IMR-90 (cell line): ENCODE measurements around the gene ADAM17. TPM values are rescaled to one million over a fixed set of nuclear protein-coding genes. Genes with fewer than 3 reads are reported as not detected.
A peak's percentile ranks its signal among the peaks of the same experiment; 100 is the strongest.

ENCODE experiments used
- ATAC-seq: fragments of 200-7000 bp; cut with Tn5 transposase; 2 replicates; pipeline ENCODE4 v1.9.1; 2020; ENCODE audit warnings: low read depth, mild to moderate bottlenecking, moderate library complexity
- BruUV-seq: library from RNA; stranded (reverse); fragments of 400-500 nt; replicated peaks from 2 replicates; lab custom pipeline; 2021; lab: Mats Ljungman, UMichigan
- CTCF ChIA-PET: fragments of 300-600 bp; formaldehyde crosslinking; extraction: SDS; loops from one replicate; lab custom pipeline; 2021; ENCODE audit warnings: antibody characterized with exemption; lab: Yijun Ruan, JAX
- POLR2A ChIA-PET: fragments of 300-600 bp; sonication (Branson Sonifier 250); formaldehyde crosslinking; loops from one replicate; lab custom pipeline; 2022; ENCODE audit warnings: antibody characterized with exemption; ENCODE audit not compliant: unreplicated experiment; lab: Charles Lee
- DNase-seq: peaks from one replicate; pipeline ENCODE4 v3.0.0; 2013
- H2AFZ ChIP-seq: replicated peaks from 2 replicates; pipeline ENCODE3; 2013; ENCODE audit warnings: low read length, mild to moderate bottlenecking; ENCODE audit not compliant: poor library complexity
- H2AK5ac ChIP-seq: 2 replicates; pipeline ENCODE4 v1.6.1; 2013; ENCODE audit warnings: low read depth, low read length, inconsistent platforms
- H2AK9ac ChIP-seq: replicated peaks from 2 replicates; pipeline ENCODE3; 2013; ENCODE audit warnings: mild to moderate bottlenecking, low read depth, low read length, moderate library complexity; ENCODE audit not compliant: poor library complexity
- H2BK120ac ChIP-seq: 2 replicates; pipeline ENCODE4 v1.6.1; 2013; ENCODE audit warnings: low read depth, low read length, inconsistent platforms
- H2BK15ac ChIP-seq: 3 replicates; pipeline ENCODE4 v1.6.1; 2013; ENCODE audit warnings: low read depth, low read length, inconsistent platforms
- H2BK20ac ChIP-seq: 2 replicates; pipeline ENCODE4 v1.6.1; 2013; ENCODE audit warnings: low read depth, mild to moderate bottlenecking, inconsistent platforms, low read length, moderate library complexity
- H2BK5ac ChIP-seq: 2 replicates; pipeline ENCODE4 v1.6.1; 2013; ENCODE audit warnings: mild to moderate bottlenecking, low read depth, low read length, inconsistent platforms; ENCODE audit not compliant: poor library complexity, severe bottlenecking
- H3K14ac ChIP-seq: replicated peaks from 2 replicates; pipeline ENCODE4 v1.6.1; 2013; ENCODE audit warnings: low read depth, low read length, inconsistent platforms
- H3K18ac ChIP-seq: 2 replicates; pipeline ENCODE4 v1.6.1; 2013; ENCODE audit warnings: low read depth, low read length, control low read depth
- H3K23ac ChIP-seq: 2 replicates; pipeline ENCODE4 v1.6.1; 2013; ENCODE audit warnings: low read depth, low read length, inconsistent platforms
- H3K27ac ChIP-seq: 2 replicates; pipeline ENCODE4 v1.5.1; 2013; ENCODE audit warnings: mild to moderate bottlenecking, control low read depth, low read length; ENCODE audit not compliant: insufficient read depth
- H3K27me3 ChIP-seq: 2 replicates; pipeline ENCODE4 v1.6.1; 2013; ENCODE audit warnings: low read length; ENCODE audit not compliant: control insufficient read depth, insufficient read depth
- H3K36me3 ChIP-seq: 2 replicates; pipeline ENCODE4 v1.6.1; 2013; ENCODE audit warnings: low read length, mixed read lengths; ENCODE audit not compliant: control insufficient read depth, insufficient read depth
- H3K4ac ChIP-seq: 2 replicates; pipeline ENCODE4 v1.6.1; 2013; ENCODE audit warnings: low read depth, low read length, inconsistent platforms
- H3K4me1 ChIP-seq: 2 replicates; pipeline ENCODE4 v1.6.1; 2013; ENCODE audit warnings: low read length, mixed read lengths; ENCODE audit not compliant: control insufficient read depth, insufficient read depth
- H3K4me2 ChIP-seq: 2 replicates; pipeline ENCODE4 v1.6.1; 2013; ENCODE audit warnings: low read depth, mild to moderate bottlenecking, control low read depth, low read length, moderate library complexity
- H3K4me3 ChIP-seq: 2 replicates; pipeline ENCODE4 v1.5.1; 2013; ENCODE audit warnings: low read depth, mild to moderate bottlenecking, control low read depth, low read length, moderate library complexity; ENCODE audit not compliant: insufficient read depth
- H3K56ac ChIP-seq: 2 replicates; pipeline ENCODE4 v1.6.1; 2013; ENCODE audit warnings: low read length, inconsistent platforms; ENCODE audit not compliant: insufficient read depth; ENCODE audit errors: extremely low read depth
- H3K79me1 ChIP-seq, 2 experiments: 2 replicates each; pipeline ENCODE4 v1.6.1; 2013; ENCODE audit warnings: low read length in 2 of 2, inconsistent platforms in 1 of 2, low read depth in 1 of 2
- H3K9ac ChIP-seq: 2 replicates; pipeline ENCODE4 v1.6.1; 2013; ENCODE audit warnings: low read depth, low read length, control low read depth
- H3K9me1 ChIP-seq: 2 replicates; pipeline ENCODE4 v1.6.1; 2013; ENCODE audit warnings: low read length, inconsistent platforms; ENCODE audit not compliant: insufficient read depth
- H3K9me3 ChIP-seq: 2 replicates; pipeline ENCODE4 v1.6.1; 2013; ENCODE audit warnings: low read length; ENCODE audit not compliant: control insufficient read depth, insufficient read depth
- H4K20me1 ChIP-seq: 2 replicates; pipeline ENCODE4 v1.6.1; 2013; ENCODE audit warnings: low read length, inconsistent platforms; ENCODE audit not compliant: insufficient read depth
- H4K5ac ChIP-seq: 2 replicates; pipeline ENCODE4 v1.6.1; 2013; ENCODE audit warnings: mild to moderate bottlenecking, low read depth, low read length, control low read depth
- H4K8ac ChIP-seq, 2 experiments: 2 replicates each; pipeline ENCODE4 v1.6.1; 2013; ENCODE audit warnings: low read depth in 2 of 2, low read length in 2 of 2, control low read depth in 1 of 2, inconsistent platforms in 1 of 2
- H4K91ac ChIP-seq: 2 replicates; pipeline ENCODE4 v1.6.1; 2013; ENCODE audit warnings: low read depth, low read length, inconsistent platforms; ENCODE audit not compliant: insufficient read depth
- CEBPB ChIP-seq: IDR thresholded peaks from 2 replicates; pipeline ENCODE4 v1.6.1; 2012; ENCODE audit warnings: low read depth, low read length, improper control_type of control experiment
- WGBS, 2 experiments: methylation state at CpG; one replicate each; pipeline versions ENCODE4 v1.1.5 to v1.1.7; 2013; ENCODE audit warnings: missing lambda C conversion rate in 2 of 2; ENCODE audit not compliant: insufficient read length in 1 of 2; ENCODE audit errors: extremely low coverage in 2 of 2; 5-methylcytosine and 5-hydroxymethylcytosine counted together
- dilution Hi-C: fragments of 300-500 bp; cut with HindIII; formaldehyde crosslinking; loops from one replicate; pipeline ENCODE4 v1.14.3; 2018; ENCODE audit warnings: low sequenced_read_pairs; ENCODE audit not compliant: unreplicated experiment
- in situ Hi-C: fragments of 300-500 bp; cut with MboI; formaldehyde crosslinking; loops from 3 replicates; pipeline ENCODE4 v1.14.3; 2019; ENCODE audit warnings: low sequenced_read_pairs, inconsistent platforms, mixed read lengths
- intact Hi-C: fragments of 100-400 bp; cut with micrococcal nuclease; formaldehyde crosslinking; loops from 2 replicates; pipeline ENCODE4 v1.10.0; 2022
- polyA plus RNA-seq, 3 experiments: library from polyadenylated mRNA; depleted of rRNA; stranded (reverse); fragments of >200 nt; gene quantifications; 2 replicates each; pipeline ENCODE4 v1.2.3, GENCODE V29; 2012; ENCODE audit warnings: low replicate concordance in 1 of 3
- total RNA-seq: library from RNA; depleted of rRNA; stranded (reverse); fragments of >200 nt; gene quantifications from 2 replicates; pipeline ENCODE4 v1.2.3, GENCODE V29; 2012

Gene ADAM17
- total and polyA plus RNA-seq, 2 of the 4 experiments (the other 2 are of a cell fraction): 9.6 to 34.4 TPM

- Histone ChIP-seq H3K4me3 (no peak overlapping the region), H3K4me2 (no peak overlapping the region), H3K79me1 (peaks cover 17 to 19% of the 10 kb centered on the region in 2 experiments; a peak in 3 of 4 replicates), H3K9me3 (no peaks in the 10 kb centered on the region), H2BK120ac (no peak overlapping the region), H2AK9ac (no peak overlapping the region), H3K4ac (no peak overlapping the region), H3K23ac (no peak overlapping the region), H2BK5ac (no peak overlapping the region), H3K4me1 (peaks cover 2% of the 10 kb centered on the region; the same call in 1 of the 2 replicates), H3K9me1 (peaks cover 7% of the 10 kb centered on the region), H2BK20ac (no peak overlapping the region), H3K56ac (no peak overlapping the region), H3K14ac (no peak overlapping the region), H4K8ac (no peak overlapping the region), H4K5ac (no peak overlapping the region), H3K18ac (no peak overlapping the region), H3K36me3 (peaks cover 33% of the 10 kb centered on the region), H2AK5ac (no peak overlapping the region), H2AFZ (no peak overlapping the region), H4K91ac (no peak overlapping the region), H3K27me3 (no peaks in the 10 kb centered on the region), H3K27ac (no peak overlapping the region), H4K20me1 (peaks cover 3% of the 10 kb centered on the region; the same call in 1 of the 2 replicates), H2BK15ac (no peak overlapping the region), H3K9ac (no peak overlapping the region)
- WGBS, 2 experiments: no CpG with 5 or more reads among the region's 2 CpGs
- POLR2A ChIA-PET: no interaction called here
- DNase-seq (peak; percentile 37), ATAC-seq (peak; percentile 59)
- intact Hi-C loops: no loop called here
- no peak for TF ChIP-seq CEBPB
- CTCF ChIA-PET: no interaction called here
- in situ Hi-C loops: no loop called here
- BruUV-seq: no TSS peak
- dilution Hi-C loops: no loop called here
Observed at GRCh38 chr2:9519250-9519649, 36.4 kb downstream of the ADAM17 start.
